ENCODE data around the gene MTM1.

DNA sequence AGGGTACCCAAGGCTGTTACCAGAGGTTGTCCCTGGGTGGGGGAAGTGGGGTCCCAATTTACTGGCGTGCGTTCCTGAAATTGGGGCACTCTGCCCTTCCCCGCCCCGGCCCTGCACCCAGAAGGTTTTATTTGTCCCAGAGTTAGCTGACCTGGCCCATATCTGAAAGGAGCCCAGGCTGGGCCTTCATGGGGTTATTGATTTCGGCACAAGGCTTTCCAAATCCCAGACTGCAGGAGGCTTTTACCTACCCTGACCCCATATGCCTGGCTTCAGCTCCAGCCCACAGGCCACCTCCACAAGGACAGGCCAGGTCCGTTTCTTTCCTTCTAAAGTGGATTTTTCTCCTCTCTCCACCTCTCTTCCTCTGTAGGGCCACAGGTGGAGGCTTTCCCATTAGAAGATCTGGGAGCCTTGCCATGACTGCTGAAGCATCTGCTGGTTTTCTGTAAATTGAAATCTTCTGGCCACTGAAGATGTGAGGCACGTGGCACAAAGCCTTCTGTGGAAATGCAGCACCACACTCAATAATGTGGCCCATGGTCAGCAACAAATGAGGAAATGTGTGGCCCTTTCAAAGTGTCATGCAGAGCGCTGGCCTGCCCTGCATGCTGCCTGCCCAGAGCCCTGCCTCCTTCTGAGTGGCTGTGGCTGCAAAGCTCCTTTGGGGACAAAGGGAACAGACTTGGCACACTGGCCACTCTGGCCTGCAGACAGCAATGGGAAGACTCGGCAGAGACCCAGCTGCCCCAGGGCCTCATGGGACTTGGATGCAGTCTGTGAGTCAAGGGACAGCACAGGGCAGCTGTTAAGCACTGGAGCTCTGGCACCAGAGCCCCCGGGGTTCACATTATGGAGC, 43.1 kb upstream of the MTM1 start:
- TF ChIP-seq, protein P1, sequence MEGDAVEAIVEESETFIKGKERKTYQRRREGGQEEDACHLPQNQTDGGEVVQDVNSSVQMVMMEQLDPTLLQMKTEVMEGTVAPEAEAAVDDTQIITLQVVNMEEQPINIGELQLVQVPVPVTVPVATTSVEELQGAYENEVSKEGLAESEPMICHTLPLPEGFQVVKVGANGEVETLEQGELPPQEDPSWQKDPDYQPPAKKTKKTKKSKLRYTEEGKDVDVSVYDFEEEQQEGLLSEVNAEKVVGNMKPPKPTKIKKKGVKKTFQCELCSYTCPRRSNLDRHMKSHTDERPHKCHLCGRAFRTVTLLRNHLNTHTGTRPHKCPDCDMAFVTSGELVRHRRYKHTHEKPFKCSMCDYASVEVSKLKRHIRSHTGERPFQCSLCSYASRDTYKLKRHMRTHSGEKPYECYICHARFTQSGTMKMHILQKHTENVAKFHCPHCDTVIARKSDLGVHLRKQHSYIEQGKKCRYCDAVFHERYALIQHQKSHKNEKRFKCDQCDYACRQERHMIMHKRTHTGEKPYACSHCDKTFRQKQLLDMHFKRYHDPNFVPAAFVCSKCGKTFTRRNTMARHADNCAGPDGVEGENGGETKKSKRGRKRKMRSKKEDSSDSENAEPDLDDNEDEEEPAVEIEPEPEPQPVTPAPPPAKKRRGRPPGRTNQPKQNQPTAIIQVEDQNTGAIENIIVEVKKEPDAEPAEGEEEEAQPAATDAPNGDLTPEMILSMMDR (IDR thresholded peaks at IDR 0.05; ENCODE audit: low read depth, low read length), result no peak
- TF ChIP-seq EZH2phosphoT487 (IDR thresholded peaks at IDR 0.05; ENCODE audit: low read depth), result no peak

Data from OCI-LY3 (cell line).